Uterus (tissue), 4 donors: ENCODE results near the gene NCLN. TPM values are rescaled to one million over a fixed set of nuclear protein-coding genes. Genes with fewer than 3 reads are reported as not detected.
"Not testable (repeated sequence)": the region's sequence is repeated elsewhere in the genome, so short reads cannot be mapped to it uniquely, and the experiment has no call there.

Source experiments
- DNase-seq, 2 donors: peaks; one replicate each; pipeline ENCODE4 v3.0.0-alpha.2; 2019 to 2020
- H3K27ac ChIP-seq, 2 donors: fragments of 200-600 bp; sonication (generic); 1 replicate in 1 of 2; 2 replicates in 1 of 2; pipeline ENCODE4 v1.5.1; 2016 to 2018
- H3K27me3 ChIP-seq, 2 donors: fragments of 200-600 bp; sonication (generic); one replicate each; pipeline ENCODE4 v1.5.1; 2018 to 2019; ENCODE audit warnings: control low read depth in 1 of 2
- H3K36me3 ChIP-seq, 2 donors: fragments of 200-600 bp; sonication (generic); one replicate each; pipeline ENCODE4 v1.5.1; 2019; ENCODE audit warnings: control low read depth in 1 of 2
- H3K4me1 ChIP-seq, 2 donors: fragments of 200-600 bp; sonication (generic); one replicate each; pipeline ENCODE4 v1.5.1; 2018 to 2019; ENCODE audit warnings: control low read depth in 1 of 2
- H3K4me3 ChIP-seq, 2 donors: fragments of 200-600 bp; sonication (generic); 1 replicate in 1 of 2; 2 replicates in 1 of 2; pipeline ENCODE4 v1.5.1; 2018 to 2019; ENCODE audit warnings: mild to moderate bottlenecking in 1 of 2
- H3K9me3 ChIP-seq, 2 donors: fragments of 200-600 bp; sonication (generic); one replicate each; pipeline ENCODE4 v1.5.1; 2019; ENCODE audit warnings: control low read depth in 1 of 2
- CTCF ChIP-seq, 4 experiments: fragments of 200-600 bp in 2 of 4; fragments of 450-650 bp in 2 of 4; sonication (generic) in 2 of 4; IDR thresholded peaks; one replicate each; pipeline ENCODE4 v1.5.1; 2016 to 2019; ENCODE audit warnings: antibody characterized with exemption in 4 of 4, mild to moderate bottlenecking in 2 of 4, moderate library complexity in 1 of 4
- POLR2A ChIP-seq, 2 donors: fragments of 450-650 bp; IDR thresholded peaks; one replicate each; pipeline ENCODE4 v1.6.1; 2016; ENCODE audit warnings: antibody characterized with exemption in 2 of 2, mild to moderate bottlenecking in 1 of 2, moderate library complexity in 1 of 2
- intact Hi-C: fragments of 100-400 bp; cut with DNase I; formaldehyde crosslinking; loops from one replicate; pipeline ENCODE4 v1.15.1; 2023; ENCODE audit warnings: low total_unique reads
- total RNA-seq, 4 donors: library from RNA; depleted of rRNA in 3 of 4; stranded (reverse); fragments of >200 nt in 3 of 4; gene quantifications; one replicate each; pipeline versions ENCODE4 v1.1.0 to v1.2.4, GENCODE V29; 2014 to 2023
- donor health status: DM: yes; HTN: yes; CAD: no.

Gene NCLN
- total RNA-seq, 4 donors from 2014 or later, result 19.2 to 37.3 (median 28.2) TPM

- Histone ChIP-seq H3K27ac (no peak overlapping the region), H3K36me3 (no peaks in the 10 kb centered on the region), H3K27me3 (no peaks in the 10 kb centered on the region), H3K4me3 (no peak overlapping the region), H3K9me3 (no peaks in the 10 kb centered on the region), H3K4me1 (no peaks in the 10 kb centered on the region)
- intact Hi-C loops, result no loop called here
- peak; percentile 50 to 59 for DNase-seq
- TF ChIP-seq CTCF (IDR thresholded peaks at IDR 0.05) (peak; percentile 90 to 92 (median 91)), POLR2A (IDR thresholded peaks at IDR 0.05) (no peak)
Measured at GRCh38 chr19:3163230-3163886, 22.4 kb upstream of the NCLN start.

GRCh38 chr19:3163943-3164342, 21.8 kb upstream of the NCLN start:
- TF ChIP-seq POLR2A (IDR thresholded peaks at IDR 0.05) (no peak), CTCF (IDR thresholded peaks at IDR 0.05) (no peak)
- Histone ChIP-seq H3K4me3 (no peak overlapping the region), H3K27ac (no peak overlapping the region), H3K27me3 (no peaks in the 10 kb centered on the region), H3K9me3 (no peaks in the 10 kb centered on the region), H3K4me1 (no peaks in the 10 kb centered on the region), H3K36me3 (no peaks in the 10 kb centered on the region)
- no peak for DNase-seq
- intact Hi-C loops, result no loop called here

GRCh38 chr19:3167533-3168272, 18.0 kb upstream of the NCLN start:
- Histone ChIP-seq H3K4me3 (no peak overlapping the region), H3K9me3 (no peaks in the 10 kb centered on the region), H3K4me1 (no peaks in the 10 kb centered on the region), H3K27me3 (no peaks in the 10 kb centered on the region), H3K36me3 (no peaks in the 10 kb centered on the region), H3K27ac (no peak overlapping the region)
- no peak for TF ChIP-seq POLR2A (IDR thresholded peaks at IDR 0.05)
- TF ChIP-seq CTCF (IDR thresholded peaks at IDR 0.05), result no peak
- intact Hi-C loops, result no loop called here
- DNase-seq, result no peak

- Histone ChIP-seq H3K36me3 (no peaks in the 10 kb centered on the region), H3K9me3 (no peaks in the 10 kb centered on the region), H3K4me3 (no peak overlapping the region), H3K27me3 (no peaks in the 10 kb centered on the region), H3K27ac (no peak overlapping the region), H3K4me1 (no peaks in the 10 kb centered on the region)
- DNase-seq, result no peak
- intact Hi-C loops, result no loop called here
- no peak for TF ChIP-seq CTCF (IDR thresholded peaks at IDR 0.05)
- no peak for TF ChIP-seq POLR2A (IDR thresholded peaks at IDR 0.05)
Measured at GRCh38 chr19:3171894-3172672, 13.6 kb upstream of the NCLN start.

- H3K27me3 ChIP-seq, intact Hi-C loops, H3K4me1 ChIP-seq, H3K9me3 ChIP-seq, H3K36me3 ChIP-seq, H3K27ac ChIP-seq, DNase-seq, H3K4me3 ChIP-seq: not testable (repeated sequence)
Measured at GRCh38 chr19:3172673-3173000, 13.1 kb upstream of the NCLN start.
